Transverse colon (tissue), 4 donors: Measurements from ENCODE around the gene ZBTB12.

ENCODE experiments used
- CTCF ChIP-seq, 5 experiments: fragments of 200-600 bp in 3 of 5; fragments of 450-650 bp in 2 of 5; sonication (generic) in 3 of 5; IDR thresholded peaks; 1 replicate in 2 of 5; 2 replicates in 3 of 5; pipeline ENCODE4 v1.5.1; 2016 to 2017; ENCODE audit warnings: antibody characterized with exemption in 5 of 5, inconsistent platforms in 3 of 5, mild to moderate bottlenecking in 2 of 5, moderate library complexity in 1 of 5
- POLR2A ChIP-seq: fragments of 450-650 bp; IDR thresholded peaks from one replicate; pipeline ENCODE4 v1.6.1; 2016; ENCODE audit warnings: antibody characterized with exemption, mild to moderate bottlenecking, moderate library complexity
- POLR2AphosphoS5 ChIP-seq, 3 donors: sonication (generic); formaldehyde crosslinking; IDR thresholded peaks; one replicate each; pipeline ENCODE4 v1.6.1; 2016; ENCODE audit warnings: antibody characterized with exemption in 3 of 3

- TF ChIP-seq CTCF (IDR thresholded peaks at IDR 0.05) = no peak
- TF ChIP-seq POLR2A = no peak
- TF ChIP-seq POLR2AphosphoS5 (IDR thresholded peaks at IDR 0.05) = no peak
Measured at GRCh38 chr6:31879901-31880300, 22.0 kb downstream of the ZBTB12 start.
